ENCODE measurements around the gene AJUBA. TPM values are rescaled to one million over a fixed set of nuclear protein-coding genes. Genes with fewer than 3 reads are reported as not detected.

Gene AJUBA
- total RNA-seq, 1 donor from 2014 or later, result 87.2 TPM

GRCh38 chr14:22923746-22924145, 58.6 kb downstream of the AJUBA start:
- peaks cover 2% of the 10 kb centered on the region for H3K36me3 ChIP-seq (ENCODE audit: control insufficient read depth, insufficient read depth, low read length)
- no peak for TF ChIP-seq CTCF (IDR thresholded peaks at IDR 0.05; ENCODE audit: insufficient read depth, low read length, poor library complexity, severe bottlenecking)
- no peaks in the 10 kb centered on the region for H3K27me3 ChIP-seq (ENCODE audit: control insufficient read depth, insufficient read depth, low read length)
- DNase-seq (ENCODE audit: low read depth), result no peak
- no peak overlapping the region for H3K4me3 ChIP-seq (ENCODE audit: low read depth, low read length)

GRCh38 chr14:22922294-22922693, 60.1 kb downstream of the AJUBA start:
- no peak for TF ChIP-seq CTCF (IDR thresholded peaks at IDR 0.05; ENCODE audit: insufficient read depth, low read length, poor library complexity, severe bottlenecking)
- Histone ChIP-seq H3K27me3 (ENCODE audit: control insufficient read depth, insufficient read depth, low read length) (no peaks in the 10 kb centered on the region), H3K4me3 (ENCODE audit: low read depth, low read length) (no peak overlapping the region), H3K36me3 (ENCODE audit: control insufficient read depth, insufficient read depth, low read length) (peaks cover 1% of the 10 kb centered on the region)
- no peak for DNase-seq (ENCODE audit: low read depth)

Other genes starting within 250 kb of the AJUBA start
- 84.5 and 143 TPM in 2 replicates for gene OXA1L, start 215.9 kb downstream of the AJUBA start, total RNA-seq
- gene SLC7A7, start 167.1 kb downstream of the AJUBA start, total RNA-seq, result 6.8 and 10.0 TPM in 2 replicates
- 102 and 362 TPM in 2 replicates for gene MRPL52, start 152.7 kb downstream of the AJUBA start, total RNA-seq
- gene MMP14, start 146.0 kb downstream of the AJUBA start, total RNA-seq, result 650 and 669 TPM in 2 replicates
- gene LRP10, start 110.8 kb downstream of the AJUBA start, total RNA-seq, result 124 and 150 TPM in 2 replicates
- gene REM2, start 99.3 kb downstream of the AJUBA start, total RNA-seq, result 0.48 and 1.2 TPM in 2 replicates
- gene RBM23, start 63.4 kb downstream of the AJUBA start, total RNA-seq, result 96.1 and 146 TPM in 2 replicates
- 94.0 and 107 TPM in 2 replicates for gene PRMT5, start 53.2 kb downstream of the AJUBA start, total RNA-seq
- gene HAUS4, start 25.5 kb downstream of the AJUBA start, total RNA-seq, result 31.7 and 36.5 TPM in 2 replicates
- gene C14orf93, start 27.6 kb upstream of the AJUBA start, total RNA-seq, result 8.4 and 9.7 TPM in 2 replicates
- 199 and 244 TPM in 2 replicates for gene PSMB5, start 52.3 kb upstream of the AJUBA start, total RNA-seq
- not detected in 2 replicates for gene PSMB11, start 59.7 kb upstream of the AJUBA start, total RNA-seq
- gene CDH24, start 75.0 kb upstream of the AJUBA start, total RNA-seq, result 5.9 and 7.0 TPM in 2 replicates
- gene ACIN1, start 112.6 kb upstream of the AJUBA start, total RNA-seq, result 72.6 and 83.4 TPM in 2 replicates
- 27.5 and 33.3 TPM in 2 replicates for gene C14orf119, start 113.0 kb upstream of the AJUBA start, total RNA-seq
- gene CIROP, start 122.4 kb upstream of the AJUBA start, total RNA-seq, result not detected in 2 replicates
- not detected in 2 replicates for gene CEBPE, start 136.7 kb upstream of the AJUBA start, total RNA-seq
- gene SLC7A8, start 201.1 kb upstream of the AJUBA start, total RNA-seq, result 2.3 and 3.5 TPM in 2 replicates